GM21528 (cell line): ENCODE results near the gene CCND3.
"Not testable (repeated sequence)": the region's sequence is repeated elsewhere in the genome, so short reads cannot be mapped to it uniquely, and the experiment has no call there.

Source experiments
- ATAC-seq: cut with Tn5 transposase; IDR thresholded peaks from one replicate; pipeline ENCODE4 v1.9.1; 2021; ENCODE audit warnings: mild to moderate bottlenecking, moderate library complexity; ENCODE audit not compliant: unreplicated experiment, low FRiP score

Gene CCND3

DNA sequence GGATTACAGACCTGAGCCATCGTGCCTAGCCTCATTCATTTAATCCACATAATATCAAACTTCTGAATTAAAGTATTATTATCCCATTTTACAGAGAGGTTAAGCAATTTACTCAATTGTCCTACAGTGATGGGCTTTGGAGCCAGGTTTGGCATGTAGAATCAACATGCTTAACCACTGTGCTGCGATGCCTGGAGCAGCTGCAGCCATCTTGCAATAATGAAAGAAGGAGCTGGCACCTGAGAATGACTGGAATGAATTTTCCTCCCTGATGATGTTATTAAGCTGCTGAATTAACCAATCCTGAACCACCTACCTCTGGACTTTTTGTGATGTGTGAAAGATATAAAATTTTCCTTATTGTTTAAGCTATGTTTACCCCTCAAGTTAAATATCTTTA lies 13.1 kb upstream of the CCND3 start:
- no peak for ATAC-seq

DNA sequence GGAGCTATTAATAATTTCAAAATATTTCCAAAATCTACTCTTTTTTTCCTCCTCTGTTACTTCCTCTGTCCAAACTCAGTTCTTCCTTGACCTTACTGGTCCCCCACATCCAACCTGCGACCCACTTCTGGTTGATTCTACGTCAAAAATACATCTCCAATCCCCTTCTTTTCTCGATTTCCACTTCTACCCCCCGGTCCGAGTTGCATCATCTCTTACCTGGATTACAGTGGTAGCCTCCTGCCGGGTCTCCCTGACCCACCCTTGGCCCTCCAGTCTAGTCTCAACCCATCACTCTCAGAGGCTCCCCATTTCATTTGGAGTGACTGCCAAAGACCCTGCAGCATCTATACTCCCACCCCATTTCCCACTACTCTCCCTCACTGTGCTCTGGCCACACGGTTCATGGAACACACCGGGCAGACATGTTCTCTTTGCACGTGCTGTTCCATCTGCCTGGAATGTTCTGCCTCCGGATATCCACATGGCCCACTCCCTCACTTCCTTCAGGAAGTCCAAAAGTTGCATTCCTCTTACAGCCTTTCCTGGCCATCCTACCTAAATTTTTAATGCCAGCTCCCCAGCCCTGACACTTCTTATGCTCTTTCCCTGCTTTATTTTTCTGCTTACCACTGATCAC lies 6.1 kb upstream of the CCND3 start:
- no peak for ATAC-seq

DNA sequence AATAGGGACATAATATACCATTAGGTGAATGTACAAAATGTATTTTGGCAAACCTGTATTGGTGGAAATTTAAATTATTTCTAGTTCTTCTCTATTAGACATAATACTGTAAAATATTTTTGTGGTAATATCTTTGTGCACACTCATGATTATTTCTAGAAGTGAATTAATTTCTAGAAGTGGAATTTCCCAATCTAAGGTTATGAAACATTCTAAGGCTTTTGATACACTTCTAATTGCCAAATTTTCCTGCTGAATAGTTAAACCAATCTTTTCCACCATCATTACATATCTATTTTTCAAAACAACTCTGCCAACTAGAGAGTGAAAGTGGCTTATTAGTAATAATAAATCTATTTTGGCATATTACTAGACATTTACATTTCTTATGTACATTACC lies 1.8 kb upstream of the CCND3 start:
- no peak for ATAC-seq

DNA sequence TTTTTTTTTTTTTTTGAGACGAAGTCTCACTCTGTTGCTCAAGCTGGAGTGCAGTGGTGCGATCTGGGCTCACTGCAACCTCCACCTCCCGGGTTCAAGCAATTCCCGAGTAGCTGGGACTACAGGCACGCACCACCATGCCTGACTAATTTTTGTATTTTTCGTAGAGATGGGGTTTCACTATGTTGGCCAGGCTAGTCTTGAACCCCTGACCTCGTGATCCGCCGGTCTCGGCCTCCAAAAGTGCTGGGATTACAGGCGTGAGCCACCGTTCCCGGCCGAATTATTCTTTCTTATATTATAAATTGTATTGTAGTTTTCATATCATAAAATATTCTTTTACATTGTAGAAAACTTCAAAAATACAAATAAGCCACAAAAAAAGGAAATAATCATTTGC lies 1.3 kb upstream of the CCND3 start:
- ATAC-seq = not testable (repeated sequence)

DNA sequence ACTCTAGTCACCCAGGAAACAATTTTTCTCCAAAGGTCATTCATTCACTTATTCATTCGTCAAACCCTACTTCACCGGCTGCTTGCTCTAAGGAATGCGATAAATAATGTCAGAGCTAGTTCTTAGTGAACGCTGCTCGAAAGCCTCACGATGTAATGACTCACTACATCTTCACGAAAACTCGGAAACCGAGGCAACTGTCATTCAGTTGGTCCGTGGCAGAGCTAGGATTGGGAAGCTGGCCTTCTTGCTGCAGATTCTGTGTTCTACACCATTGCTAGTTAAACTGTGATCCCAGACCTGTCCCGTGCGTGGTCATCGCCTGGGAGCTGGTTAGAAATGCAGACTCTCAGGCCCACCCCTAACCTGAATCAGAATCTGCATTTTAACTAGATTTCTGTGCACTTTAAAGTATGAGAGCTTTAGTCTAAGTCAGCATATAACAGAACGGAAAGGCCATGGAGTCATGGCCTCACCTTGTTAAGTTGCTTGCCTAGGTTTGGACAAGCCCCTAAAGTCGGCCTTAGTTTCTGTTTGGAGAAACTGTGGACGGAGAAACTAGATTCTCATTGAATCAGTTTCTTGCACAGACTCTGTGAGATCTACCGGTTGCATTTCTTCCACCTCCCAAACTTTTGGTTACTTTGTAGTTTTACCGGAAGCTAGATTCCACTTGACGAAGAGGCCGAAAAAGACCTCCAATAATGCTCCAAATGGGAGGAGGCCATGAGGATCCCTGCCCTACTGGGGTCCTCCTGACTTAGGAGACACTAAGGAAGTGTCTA lies 651 bp upstream of the CCND3 start:
- no peak for ATAC-seq

DNA sequence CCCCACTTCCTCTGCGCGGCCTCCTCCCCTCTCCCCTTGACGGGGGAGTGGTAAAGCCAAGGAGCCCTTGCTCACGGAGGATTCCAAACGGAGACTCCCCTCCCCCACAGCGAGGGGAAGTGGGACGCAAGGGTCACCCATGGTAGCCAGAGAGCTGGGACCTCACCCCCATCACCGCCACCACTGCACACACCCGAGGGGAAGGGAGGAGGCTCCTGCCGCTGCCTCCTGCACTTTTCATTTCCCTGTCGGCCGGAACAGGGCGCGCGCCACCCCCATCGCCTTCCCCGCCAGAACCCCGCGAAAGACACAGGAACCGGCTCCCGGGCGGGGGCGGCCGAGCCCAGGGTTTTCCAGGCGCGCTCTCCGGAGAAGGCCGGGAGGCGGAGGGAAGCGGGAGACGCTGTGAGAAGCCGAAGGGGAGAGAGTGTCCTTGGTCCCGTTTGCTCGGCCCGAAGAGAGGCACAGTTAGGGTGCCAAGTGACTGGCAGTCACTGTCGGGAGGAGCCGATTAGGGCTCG lies 789 bp downstream of the CCND3 start:
- ATAC-seq = no peak

DNA sequence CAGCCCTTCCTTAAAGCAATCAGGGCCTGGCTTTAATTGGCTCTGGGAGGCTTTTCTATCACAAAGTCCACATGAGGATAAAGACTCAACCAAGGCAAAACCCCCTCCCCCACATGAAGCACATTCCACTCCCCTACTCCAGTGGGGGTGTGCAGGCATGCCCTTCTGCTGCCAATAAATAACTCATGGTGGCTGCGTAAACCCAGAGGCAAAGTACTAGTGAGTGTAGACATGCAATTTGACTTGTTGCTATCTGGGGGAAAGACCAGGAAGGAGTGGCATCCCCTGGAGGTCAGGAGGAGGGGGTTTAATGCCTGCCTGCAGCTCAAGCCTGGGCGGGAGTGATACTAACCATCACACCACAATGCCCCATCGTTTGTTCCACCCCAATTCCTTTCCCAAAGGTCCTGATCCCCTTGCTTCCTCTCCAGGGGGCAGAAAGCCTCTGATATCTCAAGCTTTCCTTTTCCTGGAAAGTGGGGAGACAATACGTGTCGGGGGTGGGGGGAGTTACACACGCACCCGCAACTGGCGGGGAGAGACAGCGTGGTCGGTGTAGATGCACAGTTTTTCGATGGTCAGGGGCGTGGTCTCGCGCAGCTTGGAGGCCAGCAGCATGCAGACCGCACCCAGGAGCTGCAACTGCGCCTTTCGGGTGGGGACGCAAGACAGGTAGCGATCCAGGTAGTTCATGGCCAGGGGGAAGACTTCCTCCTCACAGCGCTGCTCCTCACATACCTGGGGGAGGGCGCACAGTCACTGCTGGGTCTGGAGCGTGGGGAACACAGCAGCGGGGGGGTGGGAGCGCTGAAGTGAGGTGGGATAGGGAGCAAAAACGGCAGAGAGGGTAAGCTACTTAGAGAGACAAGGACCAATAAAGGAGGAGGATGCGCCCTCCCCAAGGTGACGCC lies 1.5 kb downstream of the CCND3 start:
- ATAC-seq = no peak

DNA sequence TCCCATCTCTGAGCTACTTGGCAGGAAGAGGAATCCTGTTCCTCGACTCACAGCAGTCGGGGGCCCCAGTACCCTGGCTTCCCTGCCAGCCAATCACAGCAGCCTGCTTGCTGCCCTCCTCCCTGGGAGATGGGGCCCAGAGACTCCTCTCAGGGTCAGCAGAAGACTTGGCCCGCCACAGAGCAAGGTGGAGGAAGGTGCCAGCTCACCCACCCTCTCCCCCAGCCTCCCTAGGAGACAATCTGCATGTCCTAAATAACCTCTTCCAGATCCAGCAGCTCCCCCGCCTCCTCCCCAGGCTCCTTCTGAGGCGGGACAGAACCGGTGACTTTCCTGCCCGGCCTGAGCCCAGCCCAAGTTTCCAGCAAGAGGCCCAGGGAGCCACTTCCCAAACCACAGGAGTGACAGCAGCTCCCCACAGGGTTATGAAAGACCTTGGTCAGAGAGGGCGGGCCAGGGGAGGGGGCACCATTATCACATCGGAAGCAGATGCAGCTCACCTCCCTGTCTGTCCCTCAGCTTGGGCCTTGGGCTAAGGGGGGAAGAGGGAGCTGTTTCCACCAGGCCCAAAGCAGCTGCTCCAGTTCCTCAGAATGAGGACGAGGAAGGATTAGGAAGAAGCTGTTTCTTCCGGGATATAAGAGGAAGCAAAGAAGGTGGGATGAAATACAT lies 2.3 kb downstream of the CCND3 start:
- no peak for ATAC-seq

DNA sequence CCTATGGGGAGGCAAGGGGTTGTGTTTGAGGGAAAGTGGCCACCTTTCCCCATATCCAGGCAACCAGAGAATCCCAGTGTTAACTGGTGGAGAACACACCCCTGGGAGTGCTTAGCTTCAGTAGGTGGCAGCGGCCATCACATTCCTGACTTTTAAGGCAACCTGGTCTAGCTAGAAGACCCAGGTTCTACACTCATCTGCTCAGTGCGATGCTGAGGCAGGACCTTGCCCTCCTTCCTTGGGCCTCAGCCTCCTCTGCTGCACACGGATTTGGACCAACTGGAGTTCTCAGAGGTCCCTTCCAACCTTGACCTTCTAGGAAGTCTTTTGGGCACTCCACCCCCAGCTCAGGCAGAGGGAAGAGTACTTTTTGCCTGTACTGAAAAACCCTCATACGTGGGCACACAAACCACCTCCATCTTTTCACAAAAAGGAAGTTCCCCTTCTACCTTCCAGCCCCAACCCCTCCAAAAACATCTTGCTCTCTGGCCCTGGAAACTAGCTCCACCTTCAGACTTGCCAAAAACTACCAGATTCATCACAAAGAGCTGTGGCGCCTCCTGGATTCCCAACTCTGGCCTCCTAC lies 2.9 kb downstream of the CCND3 start:
- ATAC-seq = no peak

DNA sequence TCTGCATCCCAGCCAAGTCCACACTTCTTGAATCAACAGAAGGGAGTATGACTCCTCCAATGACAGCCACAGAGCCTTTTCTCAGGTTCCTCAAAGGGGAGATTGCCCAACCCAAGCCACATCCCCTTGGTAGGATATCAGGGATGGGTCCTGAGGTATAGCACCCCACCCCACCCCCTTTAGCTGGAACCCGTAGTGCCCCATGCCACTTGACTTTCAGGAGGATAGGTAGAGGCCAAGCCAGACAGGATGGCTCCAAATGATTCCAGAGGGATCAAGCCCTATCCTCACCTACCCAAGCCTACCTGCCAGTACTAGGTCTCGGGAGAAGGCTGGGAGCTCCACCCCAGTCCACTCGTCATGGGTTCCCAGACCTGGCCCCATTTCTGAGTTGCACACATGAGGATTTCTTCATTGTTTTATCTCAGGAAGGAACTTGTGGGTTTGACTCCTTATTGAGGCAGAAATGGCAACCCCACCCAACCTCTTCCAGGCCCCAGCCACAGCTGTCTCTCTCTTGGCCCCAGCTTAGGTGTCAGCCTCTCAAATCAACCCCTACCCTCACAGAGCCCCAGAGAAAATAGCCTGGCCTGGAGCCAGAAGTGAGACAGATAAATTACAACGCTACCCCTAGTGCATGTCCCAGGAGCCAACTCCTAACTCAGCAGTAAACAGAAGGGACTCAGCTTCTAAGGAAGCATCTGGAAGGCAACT lies 3.6 kb downstream of the CCND3 start:
- no peak for ATAC-seq

DNA sequence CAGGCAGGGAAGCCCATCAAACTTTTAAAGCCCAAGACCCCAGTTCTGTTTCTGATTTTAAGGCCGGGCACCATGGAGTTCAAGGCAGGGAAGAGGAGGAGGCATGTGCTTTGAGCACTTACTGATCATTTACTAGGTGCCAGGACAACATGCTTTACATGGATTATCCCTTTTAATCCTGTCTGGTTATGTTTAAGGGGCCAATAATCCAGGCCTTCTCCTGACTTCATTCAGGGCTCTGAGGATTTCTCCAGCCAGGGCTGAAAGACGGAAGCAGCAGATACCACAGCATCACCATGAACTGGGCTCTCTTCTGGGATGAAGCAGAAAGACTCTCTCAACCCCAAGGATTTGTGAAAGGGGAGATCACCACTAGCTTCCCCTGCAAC lies 4.1 kb downstream of the CCND3 start:
- ATAC-seq = no peak

DNA sequence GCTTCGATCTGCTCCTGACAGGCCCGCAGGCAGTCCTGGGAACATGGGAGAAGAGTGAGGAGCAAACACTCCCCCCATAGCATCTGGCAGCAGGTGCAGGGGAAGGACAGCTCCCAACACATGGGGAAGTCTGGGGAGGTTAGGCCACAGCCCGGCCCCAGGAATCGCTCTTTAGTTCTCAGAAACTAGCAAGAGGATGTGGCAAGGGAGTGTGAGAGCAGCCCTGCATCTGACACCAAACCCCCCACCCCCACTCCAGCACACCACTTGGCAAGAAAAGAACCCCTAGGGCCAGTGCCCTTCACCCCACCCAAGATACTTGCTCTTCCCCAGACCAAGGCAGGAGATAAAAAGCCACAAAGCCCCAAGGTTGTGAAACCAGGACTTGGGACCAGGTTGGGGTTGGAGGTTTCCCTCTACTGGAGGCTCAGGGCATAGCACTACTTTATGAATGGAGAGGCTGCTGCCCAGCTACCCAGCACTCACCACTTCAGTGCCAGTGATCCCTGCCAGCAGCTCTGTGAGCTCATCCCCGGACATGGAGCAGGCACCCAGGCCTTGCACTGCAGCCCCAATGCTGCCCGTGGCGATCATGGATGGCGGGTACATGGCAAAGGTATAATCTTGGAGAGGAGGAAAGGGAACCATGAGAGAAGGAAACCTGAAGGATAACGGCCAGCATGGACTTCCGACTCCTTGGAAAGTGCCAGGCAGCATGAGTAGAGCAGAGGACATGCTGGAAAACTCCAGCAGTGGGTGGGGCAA lies 5.4 kb downstream of the CCND3 start:
- peak; percentile 44 for ATAC-seq

DNA sequence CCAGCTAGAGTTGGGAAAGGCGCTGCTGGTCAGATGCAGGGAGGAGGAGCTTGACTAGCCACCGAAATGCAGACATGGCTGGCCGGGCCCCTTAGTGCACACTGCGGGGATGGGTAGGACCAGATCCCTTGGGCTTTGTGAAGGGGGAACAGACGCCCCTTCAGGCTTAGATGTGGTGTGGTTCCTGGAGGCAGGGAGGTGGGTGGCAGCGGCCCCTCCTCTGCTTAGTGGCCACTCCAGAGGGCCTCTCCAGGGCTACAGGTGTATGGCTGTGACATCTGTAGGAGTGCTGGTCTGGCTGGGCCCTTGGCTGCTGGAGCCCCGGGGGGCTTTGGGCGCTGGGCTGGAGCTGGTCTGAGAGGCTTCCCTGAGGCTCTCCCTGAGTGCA lies 5.9 kb downstream of the CCND3 start:
- no peak for ATAC-seq

DNA sequence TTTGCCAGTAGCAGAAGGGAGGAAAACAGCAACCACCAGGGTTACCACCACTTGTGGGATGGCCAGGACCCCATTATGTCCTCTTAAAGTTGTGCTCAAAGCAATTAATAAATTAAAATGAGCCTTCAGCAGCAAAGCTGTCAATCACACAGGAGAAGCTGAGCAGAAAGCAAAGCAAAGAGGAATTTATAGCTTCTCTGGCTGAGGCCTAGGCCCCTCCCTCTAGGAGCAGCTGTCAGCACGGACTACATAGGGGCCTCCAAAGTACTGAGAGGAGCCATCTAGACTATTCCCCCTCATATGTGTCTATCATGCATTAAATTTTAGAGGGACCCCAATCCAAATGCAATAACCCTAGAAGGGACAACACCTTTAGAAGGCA lies 6.4 kb downstream of the CCND3 start:
- ATAC-seq = no peak

DNA sequence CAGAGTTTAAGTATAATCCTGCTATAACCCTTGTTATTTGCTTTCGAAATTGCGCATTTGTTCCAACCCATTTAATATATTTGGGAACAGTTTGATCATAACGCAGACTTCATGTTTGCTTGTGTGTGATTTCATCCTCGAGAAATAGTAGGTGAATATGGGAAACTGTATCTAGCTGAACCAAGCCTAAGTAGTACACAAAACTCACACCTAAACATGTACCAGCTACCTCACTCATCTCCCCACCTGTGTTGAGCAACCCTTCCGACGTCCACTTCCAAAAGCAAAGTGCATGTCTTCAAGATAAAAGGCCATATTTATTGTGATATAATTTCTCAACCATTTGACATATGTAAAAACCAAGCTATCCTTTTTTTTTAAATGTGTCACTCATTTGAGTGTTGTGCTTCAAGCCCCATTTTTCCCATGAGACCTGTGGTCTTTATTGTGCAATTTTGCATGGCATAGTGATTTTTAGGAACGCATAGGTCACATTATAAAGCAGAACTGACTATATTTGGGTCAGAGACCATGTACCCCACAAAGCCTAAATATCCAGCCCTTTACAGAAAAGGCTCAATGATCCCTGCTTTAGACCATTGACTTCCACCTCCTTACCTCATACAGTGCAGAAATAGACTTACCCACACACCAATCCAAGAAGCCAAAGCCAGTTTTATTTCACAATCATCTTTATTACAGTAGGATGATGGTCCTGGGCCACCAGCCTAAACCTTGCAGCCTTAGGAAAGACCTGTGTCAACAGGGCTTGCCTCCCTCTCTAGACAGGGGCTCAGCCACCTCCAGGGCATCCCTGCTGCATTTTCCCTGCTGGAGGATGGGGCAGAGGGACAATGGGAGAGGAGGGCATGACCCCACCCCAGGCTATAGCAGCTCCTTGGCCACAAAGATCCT lies 7.1 kb downstream of the CCND3 start:
- ATAC-seq = no peak

DNA sequence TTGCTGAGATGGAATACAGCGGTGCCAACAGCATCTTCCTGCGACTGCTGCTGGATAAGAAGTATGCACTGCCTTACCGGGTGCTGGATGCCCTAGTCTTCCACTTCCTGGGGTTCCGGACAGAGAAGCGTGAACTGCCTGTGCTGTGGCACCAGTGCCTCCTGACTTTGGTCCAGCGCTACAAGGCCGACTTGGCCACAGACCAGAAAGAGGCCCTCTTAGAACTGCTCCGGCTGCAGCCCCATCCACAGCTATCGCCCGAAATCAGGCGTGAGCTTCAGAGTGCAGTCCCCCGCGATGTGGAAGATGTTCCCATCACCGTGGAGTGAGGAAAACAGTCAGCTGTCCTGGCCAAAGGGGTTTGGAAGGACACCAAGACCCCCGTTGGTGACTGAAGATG lies 9.2 kb downstream of the CCND3 start:
- no peak for ATAC-seq

DNA sequence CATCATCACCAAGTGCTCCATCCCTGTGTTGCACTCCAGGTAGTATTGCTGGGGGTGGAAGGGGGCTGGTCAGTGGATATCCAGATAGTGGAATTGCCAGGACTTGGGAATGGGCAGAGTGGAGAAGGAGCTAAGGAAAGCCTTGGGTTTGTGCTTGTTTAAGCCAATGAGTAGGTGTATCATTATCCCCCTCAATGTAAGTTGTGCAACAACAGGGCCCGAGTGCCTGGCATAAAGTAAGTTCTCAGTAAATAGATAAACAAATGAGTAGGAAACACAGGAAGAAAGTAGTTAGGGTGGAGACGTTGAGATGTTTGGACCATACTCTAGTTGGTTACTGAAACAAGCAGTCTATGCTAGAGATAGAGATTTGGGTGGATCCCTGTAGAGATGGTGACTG lies 9.8 kb downstream of the CCND3 start:
- no peak for ATAC-seq

DNA sequence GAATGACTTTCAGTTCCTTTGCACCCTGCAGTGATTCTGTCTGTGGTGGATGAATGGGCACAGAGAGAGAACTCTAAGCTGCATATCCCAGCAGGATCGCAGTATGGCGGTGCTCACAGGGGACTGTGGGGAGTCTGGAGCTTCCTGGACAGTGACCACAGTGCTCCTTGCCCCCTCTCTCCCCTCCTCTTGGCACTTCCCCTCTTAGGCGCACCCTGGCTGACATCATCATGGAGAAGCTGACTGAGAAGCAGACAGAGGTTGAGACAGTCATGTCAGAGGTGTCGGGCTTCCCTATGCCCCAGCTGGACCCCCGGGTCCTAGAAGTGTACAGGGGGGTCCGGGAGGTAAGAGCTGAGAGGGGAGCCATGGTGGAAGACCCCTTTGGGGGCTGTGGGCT lies 11.7 kb downstream of the CCND3 start:
- ATAC-seq = no peak
